ENCODE data around the gene FBXW8.
A peak's percentile ranks its signal among the peaks of the same experiment; 100 is the strongest.

Gene FBXW8

DNA sequence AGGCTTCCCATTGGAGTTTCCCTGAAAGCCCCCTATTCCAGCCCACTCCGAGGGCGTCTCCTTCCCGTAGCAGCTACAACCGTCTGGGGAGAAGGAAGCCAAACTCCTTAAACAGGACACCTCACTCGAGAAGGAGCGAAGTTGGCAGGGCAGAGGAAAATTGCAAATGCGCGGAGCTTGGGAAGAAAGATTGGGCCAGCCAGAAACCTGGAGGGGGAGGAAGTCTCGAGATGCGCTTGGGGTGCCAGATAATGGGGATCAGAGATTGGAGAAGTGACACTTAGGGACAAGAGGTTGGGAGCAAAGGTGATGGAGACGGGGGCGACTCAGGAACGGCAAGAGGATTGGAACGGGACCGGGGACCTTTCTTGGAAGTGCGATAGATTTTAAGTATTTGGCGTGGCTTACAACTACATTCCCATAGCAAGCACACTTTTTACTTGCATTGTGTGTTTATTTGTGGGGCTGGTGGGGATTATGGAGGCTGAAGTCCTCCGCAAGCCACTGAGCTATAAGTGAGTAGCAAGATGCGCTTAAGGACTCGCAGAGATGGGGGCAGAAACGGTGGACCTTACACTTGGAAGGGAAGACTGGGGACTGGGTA, 30.4 kb upstream of the FBXW8 start:
- peak overlapping the region; percentile 24; the same call in 1 of the 2 replicates for H3K4me3 ChIP-seq (replicated peaks; ENCODE audit: low read depth, low read length)
- DNase-seq (ENCODE audit: extremely low read depth, low read depth) = no peak
- TF ChIP-seq, protein P1, sequence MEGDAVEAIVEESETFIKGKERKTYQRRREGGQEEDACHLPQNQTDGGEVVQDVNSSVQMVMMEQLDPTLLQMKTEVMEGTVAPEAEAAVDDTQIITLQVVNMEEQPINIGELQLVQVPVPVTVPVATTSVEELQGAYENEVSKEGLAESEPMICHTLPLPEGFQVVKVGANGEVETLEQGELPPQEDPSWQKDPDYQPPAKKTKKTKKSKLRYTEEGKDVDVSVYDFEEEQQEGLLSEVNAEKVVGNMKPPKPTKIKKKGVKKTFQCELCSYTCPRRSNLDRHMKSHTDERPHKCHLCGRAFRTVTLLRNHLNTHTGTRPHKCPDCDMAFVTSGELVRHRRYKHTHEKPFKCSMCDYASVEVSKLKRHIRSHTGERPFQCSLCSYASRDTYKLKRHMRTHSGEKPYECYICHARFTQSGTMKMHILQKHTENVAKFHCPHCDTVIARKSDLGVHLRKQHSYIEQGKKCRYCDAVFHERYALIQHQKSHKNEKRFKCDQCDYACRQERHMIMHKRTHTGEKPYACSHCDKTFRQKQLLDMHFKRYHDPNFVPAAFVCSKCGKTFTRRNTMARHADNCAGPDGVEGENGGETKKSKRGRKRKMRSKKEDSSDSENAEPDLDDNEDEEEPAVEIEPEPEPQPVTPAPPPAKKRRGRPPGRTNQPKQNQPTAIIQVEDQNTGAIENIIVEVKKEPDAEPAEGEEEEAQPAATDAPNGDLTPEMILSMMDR (IDR thresholded peaks at IDR 0.05; ENCODE audit: low read depth, low read length, missing control alignments) = no peak

GRCh38 chr12:116880817-116881324, 29.9 kb upstream of the FBXW8 start:
- TF ChIP-seq, protein P1 (IDR thresholded peaks at IDR 0.05; ENCODE audit: low read depth, low read length, missing control alignments) = no peak
- peak overlapping the region; percentile 24; the same call in 1 of the 2 replicates for H3K4me3 ChIP-seq (replicated peaks; ENCODE audit: low read depth, low read length)
- DNase-seq (ENCODE audit: extremely low read depth, low read depth) = no peak

GRCh38 chr12:116881325-116881876, 29.3 kb upstream of the FBXW8 start, which contains the start of gene HRK:
Gene HRK, minus strand, starts transcription at chr12:116881441. Its CDS starts 134 bp downstream, at chr12:116881307.
- DNase-seq (ENCODE audit: extremely low read depth, low read depth) = no peak
- TF ChIP-seq, protein P1 (IDR thresholded peaks at IDR 0.05; ENCODE audit: low read depth, low read length, missing control alignments) = no peak
- H3K4me3 ChIP-seq (replicated peaks; ENCODE audit: low read depth, low read length) = peak within 1 kb of the TSS; percentile 24; the same call in 1 of the 2 replicates

- TF ChIP-seq, protein P1 (IDR thresholded peaks at IDR 0.05; ENCODE audit: low read depth, low read length, missing control alignments) = no peak
- no peak for DNase-seq (ENCODE audit: extremely low read depth, low read depth)
- H3K4me3 ChIP-seq (replicated peaks; ENCODE audit: low read depth, low read length) = 0 out of 2 replicates have a peak overlapping the region, but pooled peaks have one; percentile 13
Measured at GRCh38 chr12:116881877-116882507, 28.8 kb upstream of the FBXW8 start.

DNA sequence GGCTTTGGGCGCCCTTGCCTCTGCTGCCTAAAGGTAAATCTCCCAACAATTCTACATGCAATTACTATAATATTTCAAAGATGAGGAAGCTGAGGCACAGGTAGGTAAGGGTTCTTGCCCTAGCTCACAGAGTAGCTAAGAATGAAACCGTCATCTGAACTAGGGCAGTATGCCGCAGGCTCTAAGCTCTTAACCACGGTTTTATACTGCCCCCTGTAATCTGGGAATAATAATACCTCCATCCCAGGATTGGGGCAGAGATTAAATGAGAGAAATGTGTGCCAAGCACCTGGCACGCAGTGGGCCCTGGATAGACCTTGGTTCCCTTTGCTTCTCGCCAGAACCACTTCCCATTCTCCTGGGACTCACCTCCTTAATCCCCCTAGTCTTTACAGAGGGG, 28.0 kb upstream of the FBXW8 start:
- DNase-seq (ENCODE audit: extremely low read depth, low read depth) = no peak
- H3K4me3 ChIP-seq (replicated peaks; ENCODE audit: low read depth, low read length) = no peak overlapping the region
- TF ChIP-seq, protein P1 (IDR thresholded peaks at IDR 0.05; ENCODE audit: low read depth, low read length, missing control alignments) = peak; percentile 40

DNA sequence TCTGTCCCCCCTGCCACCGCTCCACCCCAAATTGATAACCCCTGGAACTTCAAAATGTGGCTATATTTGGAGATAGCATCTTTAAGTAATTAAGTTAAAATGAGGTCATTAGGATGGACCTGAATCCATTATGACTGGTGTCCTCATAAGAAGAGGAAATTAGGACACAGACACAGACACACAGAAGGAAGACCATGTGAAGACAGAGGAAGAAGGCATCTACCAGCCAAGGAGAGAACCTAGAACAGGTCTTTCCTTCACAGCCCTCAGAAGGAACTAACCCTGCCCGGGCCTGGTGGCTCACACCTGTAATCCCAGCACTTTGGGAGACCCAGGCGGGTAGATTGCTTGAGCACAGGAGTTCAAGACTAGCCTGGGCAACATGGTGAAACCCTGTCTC, 25.9 kb upstream of the FBXW8 start:
- no peak for DNase-seq (ENCODE audit: extremely low read depth, low read depth)
- H3K4me3 ChIP-seq (replicated peaks; ENCODE audit: low read depth, low read length) = no peak overlapping the region
- TF ChIP-seq, protein P1 (IDR thresholded peaks at IDR 0.05; ENCODE audit: low read depth, low read length, missing control alignments) = no peak
